Fibroblast of the aortic adventitia (primary cell): ENCODE results near the gene EML6. TPM values are rescaled to one million over a fixed set of nuclear protein-coding genes. Genes with fewer than 3 reads are reported as not detected.

ENCODE experiments used
- DNase-seq: peaks from one replicate; pipeline ENCODE4 v3.0.0-alpha.2; 2010; ENCODE audit warnings: low read depth
- H3K4me3 ChIP-seq: 2 replicates; pipeline ENCODE4 v1.5.1; 2011; ENCODE audit warnings: low read depth, mild to moderate bottlenecking, control low read depth, low read length, moderate library complexity
- total RNA-seq: library from RNA; depleted of rRNA; stranded (reverse); fragments of >200 nt; gene quantifications from 2 replicates; pipeline ENCODE4 v1.2.3, GENCODE V29; 2012; ENCODE audit warnings: low replicate concordance
- TF ChIP-seq, protein P1 (sequence below): IDR thresholded peaks from 2 replicates; pipeline ENCODE4 v1.5.1; 2011; ENCODE audit warnings: mild to moderate bottlenecking, low read length, control low read depth, inconsistent platforms; ENCODE audit not compliant: insufficient read depth

EML6 gene
- total RNA-seq, 1 donor: 2.8 TPM

DNA sequence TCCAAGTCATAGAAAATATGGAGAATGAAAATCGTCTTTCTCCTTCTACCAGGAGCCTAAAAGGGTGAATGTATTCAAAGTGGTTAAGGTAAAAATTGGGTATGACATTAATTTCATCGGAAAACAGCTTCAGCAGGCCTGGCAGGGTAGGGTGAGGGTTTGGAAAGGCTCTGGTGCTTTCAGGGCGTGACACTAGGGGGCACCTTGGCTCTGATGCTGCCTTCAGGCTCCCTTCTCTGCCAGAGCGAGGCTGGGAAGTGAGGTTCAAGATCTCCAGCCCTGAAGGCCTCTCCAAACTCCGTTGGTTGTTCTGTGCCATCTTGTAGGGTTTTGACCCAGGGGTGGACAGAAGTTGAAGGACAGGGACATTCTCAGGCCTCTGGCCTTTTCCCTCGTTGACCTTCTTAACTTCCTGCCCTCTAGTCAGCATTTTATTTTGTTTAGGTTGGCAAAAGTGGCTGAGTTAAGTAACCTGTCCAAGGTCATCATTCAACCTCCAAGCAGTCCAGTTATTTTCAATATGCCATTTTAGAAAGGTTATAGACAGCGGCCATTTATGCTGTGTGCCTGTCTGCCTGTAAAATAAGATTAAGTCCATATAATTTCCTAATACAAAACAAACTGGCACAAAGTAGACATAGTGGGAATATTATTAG is 40.3 kb downstream of the EML6 start:
- DNase-seq: no peak
- TF ChIP-seq, protein P1, sequence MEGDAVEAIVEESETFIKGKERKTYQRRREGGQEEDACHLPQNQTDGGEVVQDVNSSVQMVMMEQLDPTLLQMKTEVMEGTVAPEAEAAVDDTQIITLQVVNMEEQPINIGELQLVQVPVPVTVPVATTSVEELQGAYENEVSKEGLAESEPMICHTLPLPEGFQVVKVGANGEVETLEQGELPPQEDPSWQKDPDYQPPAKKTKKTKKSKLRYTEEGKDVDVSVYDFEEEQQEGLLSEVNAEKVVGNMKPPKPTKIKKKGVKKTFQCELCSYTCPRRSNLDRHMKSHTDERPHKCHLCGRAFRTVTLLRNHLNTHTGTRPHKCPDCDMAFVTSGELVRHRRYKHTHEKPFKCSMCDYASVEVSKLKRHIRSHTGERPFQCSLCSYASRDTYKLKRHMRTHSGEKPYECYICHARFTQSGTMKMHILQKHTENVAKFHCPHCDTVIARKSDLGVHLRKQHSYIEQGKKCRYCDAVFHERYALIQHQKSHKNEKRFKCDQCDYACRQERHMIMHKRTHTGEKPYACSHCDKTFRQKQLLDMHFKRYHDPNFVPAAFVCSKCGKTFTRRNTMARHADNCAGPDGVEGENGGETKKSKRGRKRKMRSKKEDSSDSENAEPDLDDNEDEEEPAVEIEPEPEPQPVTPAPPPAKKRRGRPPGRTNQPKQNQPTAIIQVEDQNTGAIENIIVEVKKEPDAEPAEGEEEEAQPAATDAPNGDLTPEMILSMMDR: no peak

GRCh38 chr2:54767921-54768320 is 44.5 kb downstream of the EML6 start:
- DNase-seq: peak; percentile 52
- TF ChIP-seq, protein P1: no peak

More for the DNA sequence above, 40.3 kb downstream of the EML6 start:
- no peak overlapping the region for H3K4me3 ChIP-seq

DNA sequence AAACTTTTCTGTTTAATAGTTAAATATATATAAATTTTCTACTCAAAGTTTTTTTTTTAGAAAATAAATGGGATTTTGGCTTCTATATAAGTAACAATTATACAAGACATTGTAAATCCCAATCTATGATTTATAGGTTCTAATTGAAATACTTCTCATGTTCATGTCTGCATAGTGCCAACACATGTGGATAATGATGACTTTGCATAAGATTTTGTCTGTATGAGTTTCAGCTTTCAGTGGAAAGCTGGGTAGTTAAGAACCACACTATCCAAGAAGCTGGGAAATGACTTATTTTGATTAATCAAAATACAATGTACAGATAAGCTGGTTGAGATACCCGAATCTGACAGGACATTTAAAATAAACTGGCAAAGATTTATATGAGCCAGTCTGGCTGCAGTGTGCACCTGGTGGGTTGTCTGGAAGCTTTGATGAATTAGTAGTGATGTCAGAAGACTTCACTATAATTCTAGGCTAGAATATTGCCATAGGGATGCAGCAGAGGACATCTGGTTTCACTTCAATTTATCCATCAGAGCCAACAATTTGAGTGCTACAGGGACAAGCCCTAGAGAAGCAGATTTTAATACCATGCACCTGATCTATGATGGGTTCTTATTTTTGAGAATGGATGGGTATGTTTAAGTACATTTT is 45.4 kb downstream of the EML6 start:
- no peak overlapping the region for H3K4me3 ChIP-seq
- TF ChIP-seq, protein P1: no peak
- DNase-seq: peak; percentile 50

More at GRCh38 chr2:54767921-54768320, 44.5 kb downstream of the EML6 start:
- no peak overlapping the region for H3K4me3 ChIP-seq

DNA sequence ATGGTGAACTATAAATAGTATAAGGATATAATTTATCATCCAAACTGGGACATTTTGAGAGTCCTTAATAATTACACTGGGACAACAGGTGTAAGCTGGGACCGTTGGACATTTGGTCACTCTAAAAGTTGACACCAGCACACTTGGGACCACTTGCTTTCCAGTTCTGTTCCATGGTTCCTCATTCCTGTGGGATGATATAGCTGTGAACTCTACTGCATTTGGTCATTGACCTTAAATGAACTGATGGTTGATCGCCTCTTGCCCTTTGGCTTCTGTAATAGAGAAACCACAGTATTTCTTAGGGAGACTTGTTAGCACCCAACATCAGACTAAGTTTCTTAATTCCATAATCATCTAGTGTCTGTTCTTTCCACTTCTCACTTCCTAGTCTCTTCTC is 46.7 kb downstream of the EML6 start:
- no peak for DNase-seq
- TF ChIP-seq, protein P1: no peak
- no peak overlapping the region for H3K4me3 ChIP-seq

- H3K4me3 ChIP-seq: no peak overlapping the region
- TF ChIP-seq, protein P1: no peak
Measured at GRCh38 chr2:54770676-54771075, 47.2 kb downstream of the EML6 start.

DNA sequence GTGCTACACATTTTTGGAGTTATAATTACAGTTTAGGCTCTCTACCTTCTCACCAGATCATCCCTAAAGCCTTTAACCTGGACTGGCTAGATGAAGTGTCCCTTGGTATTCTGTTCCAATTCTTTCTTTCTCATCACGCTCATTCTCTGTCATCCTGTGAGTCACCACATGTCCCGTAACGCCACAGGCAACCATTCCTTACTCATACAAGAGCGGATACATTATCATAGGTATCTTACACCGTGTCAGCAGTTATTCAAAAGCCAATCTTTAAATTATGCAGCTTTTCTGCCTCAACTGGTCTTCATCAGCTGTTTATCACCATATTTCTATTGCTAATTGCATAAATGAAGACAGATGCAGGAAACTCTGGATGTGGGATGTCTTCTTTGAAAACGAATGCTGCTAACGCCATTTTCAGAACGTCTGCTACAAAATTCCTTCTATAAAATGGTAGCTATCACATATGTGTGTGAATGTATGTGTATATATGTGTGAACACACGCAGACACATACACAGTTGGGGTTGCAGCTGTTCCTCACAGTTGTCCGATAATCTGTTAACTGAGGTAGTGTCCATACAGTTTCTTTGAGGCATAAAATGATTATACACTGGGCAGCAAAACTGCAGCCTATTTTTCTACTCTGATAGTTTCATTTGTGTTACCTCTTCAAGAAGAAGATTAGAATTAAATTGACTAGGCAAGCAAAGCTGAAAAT is 47.9 kb downstream of the EML6 start:
- TF ChIP-seq, protein P1: no peak
- no peak for DNase-seq
- H3K4me3 ChIP-seq: no peak overlapping the region

More at GRCh38 chr2:54770676-54771075, 47.2 kb downstream of the EML6 start:
- DNase-seq: no peak
